Vagina (tissue), 2 donors: Measurements from ENCODE around the gene SRRM3. TPM values are rescaled to one million over a fixed set of nuclear protein-coding genes. Genes with fewer than 3 reads are reported as not detected.

Experiments
- DNase-seq, 2 donors: peaks; one replicate each; pipeline ENCODE4 v3.0.0-alpha.2; 2017; ENCODE audit errors: extremely low spot score in 2 of 2
- H3K27ac ChIP-seq: fragments of 200-600 bp; sonication (generic); one replicate; pipeline ENCODE4 v1.5.1; 2019
- H3K27me3 ChIP-seq: fragments of 200-600 bp; sonication (generic); one replicate; pipeline ENCODE4 v1.5.1; 2019
- H3K36me3 ChIP-seq, 2 donors: fragments of 200-600 bp; sonication (generic); one replicate each; pipeline ENCODE4 v1.5.1; 2017 to 2019
- H3K4me1 ChIP-seq: fragments of 200-600 bp; sonication (generic); one replicate; pipeline ENCODE4 v1.5.1; 2019
- H3K4me3 ChIP-seq, 2 donors: fragments of 200-600 bp; sonication (generic); 1 replicate in 1 of 2; 2 replicates in 1 of 2; pipeline ENCODE4 v1.5.1; 2016 to 2019
- H3K9me3 ChIP-seq: fragments of 200-600 bp; sonication (generic); one replicate; pipeline ENCODE4 v1.5.1; 2019
- CTCF ChIP-seq, 3 experiments: fragments of 450-650 bp in 2 of 3; fragments of 200-600 bp in 1 of 3; sonication (generic) in 1 of 3; IDR thresholded peaks; one replicate each; pipeline ENCODE4 v1.5.1; 2017 to 2019; ENCODE audit warnings: antibody characterized with exemption in 3 of 3, mild to moderate bottlenecking in 2 of 3, moderate library complexity in 2 of 3
- POLR2A ChIP-seq, 2 donors: fragments of 450-650 bp; IDR thresholded peaks; one replicate each; pipeline ENCODE4 v1.6.1; 2017; ENCODE audit warnings: antibody characterized with exemption in 2 of 2, mild to moderate bottlenecking in 2 of 2, moderate library complexity in 2 of 2
- POLR2AphosphoS5 ChIP-seq, 2 donors: sonication (generic); formaldehyde crosslinking; IDR thresholded peaks; one replicate each; pipeline ENCODE4 v1.9.0; 2017; ENCODE audit warnings: antibody characterized with exemption in 2 of 2, mild to moderate bottlenecking in 2 of 2, low read depth in 1 of 2; ENCODE audit not compliant: insufficient read depth in 1 of 2
- intact Hi-C: fragments of 100-400 bp; cut with DNase I; formaldehyde crosslinking; loops from one replicate; pipeline ENCODE4 v1.15.1; 2023
- total RNA-seq: library from RNA; depleted of rRNA; stranded (reverse); fragments of >200 nt; gene quantifications from one replicate; pipeline ENCODE4 v1.2.3, GENCODE V29; 2016

SRRM3 gene
- total RNA-seq, 1 donor from 2014 or later, result 9.8 TPM

DNA sequence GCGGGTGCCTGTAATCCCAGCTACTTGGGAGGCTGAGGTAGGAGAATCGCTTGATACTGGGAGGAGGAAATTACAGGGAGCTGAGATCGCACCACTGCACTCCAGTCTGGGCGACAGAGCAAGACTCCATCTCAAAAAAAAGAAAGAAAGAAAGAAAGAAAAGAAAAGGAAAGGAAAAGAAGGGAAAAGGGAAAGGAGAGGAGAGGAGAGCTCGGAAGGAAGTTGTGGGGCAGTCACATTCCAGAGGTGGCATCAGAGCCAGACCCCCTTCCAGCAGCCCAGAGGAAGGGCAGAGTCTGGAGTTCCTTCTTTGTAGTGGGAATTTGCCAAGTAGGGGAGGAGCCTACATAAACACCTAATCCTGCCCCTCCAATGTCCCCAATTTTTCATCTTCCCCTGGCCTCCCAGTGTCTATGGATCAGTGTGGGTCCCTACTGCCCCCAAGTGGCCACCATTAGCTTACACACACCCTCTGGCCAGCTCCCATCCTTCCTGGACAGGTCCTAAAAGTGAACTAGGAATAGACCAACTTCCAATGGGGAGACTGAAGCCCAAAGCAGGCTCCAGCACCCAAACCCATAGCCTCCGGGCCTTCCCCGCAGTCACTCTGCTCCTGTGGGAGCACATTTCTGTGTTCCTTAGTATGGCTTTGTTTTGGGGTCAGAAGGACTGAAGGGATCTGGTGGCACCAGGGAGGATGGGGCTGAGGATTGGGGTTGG, 61.1 kb downstream of the SRRM3 start:
- intact Hi-C loops, result no loop called here
- Histone ChIP-seq H3K27me3 (peaks cover 4% of the 10 kb centered on the region), H3K4me3 (no peak overlapping the region), H3K4me1 (peaks cover 24% of the 10 kb centered on the region), H3K27ac (no peak overlapping the region), H3K9me3 (no peaks in the 10 kb centered on the region), H3K36me3 (no peaks in the 10 kb centered on the region)
- DNase-seq, result no peak
- peak; percentile 17 to 39 (median 35) for TF ChIP-seq CTCF (IDR thresholded peaks at IDR 0.05)
- no peak for TF ChIP-seq POLR2AphosphoS5 (IDR thresholded peaks at IDR 0.05; ENCODE audit: insufficient read depth in 1 of 2, low read depth in 1 of 2)
- TF ChIP-seq POLR2A (IDR thresholded peaks at IDR 0.05), result no peak

DNA sequence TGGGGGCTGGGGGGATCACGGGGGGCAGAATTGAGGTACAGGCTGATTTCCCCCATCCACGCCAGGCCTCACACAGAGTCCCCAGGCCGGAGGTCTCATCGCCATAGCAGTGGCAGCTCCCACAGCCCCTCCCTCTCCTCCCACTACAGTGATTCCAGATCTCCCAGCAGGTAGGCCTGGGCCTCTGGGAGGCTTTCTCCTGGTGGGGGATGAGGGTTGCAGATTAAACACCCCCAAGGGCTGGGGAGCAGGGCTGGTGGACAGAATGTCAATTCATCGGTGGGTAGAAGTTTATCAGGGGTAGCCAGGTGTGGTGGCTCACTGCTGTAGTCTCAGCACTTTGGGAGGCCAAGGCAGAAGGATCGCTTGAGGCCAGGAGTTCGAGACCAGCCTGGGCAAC, 63.6 kb downstream of the SRRM3 start:
- H3K4me1 ChIP-seq, result peaks cover 20% of the 10 kb centered on the region
- intact Hi-C loops, result no loop called here
- TF ChIP-seq CTCF (IDR thresholded peaks at IDR 0.05) (no peak), POLR2A (IDR thresholded peaks at IDR 0.05) (no peak), POLR2AphosphoS5 (IDR thresholded peaks at IDR 0.05; ENCODE audit: insufficient read depth in 1 of 2, low read depth in 1 of 2) (no peak)
- DNase-seq, result no peak
- H3K9me3 ChIP-seq, result no peaks in the 10 kb centered on the region
- H3K27ac ChIP-seq, result no peak overlapping the region
- peaks cover 2% of the 10 kb centered on the region for H3K27me3 ChIP-seq
- H3K4me3 ChIP-seq, result no peak overlapping the region
- H3K36me3 ChIP-seq, result no peaks in the 10 kb centered on the region

GRCh38 chr7:76267107-76267893, 65.6 kb downstream of the SRRM3 start:
- intact Hi-C loops, result no loop called here
- Histone ChIP-seq H3K4me3 (peak overlapping the region; percentile 22), H3K27ac (no peak overlapping the region), H3K27me3 (no peaks in the 10 kb centered on the region), H3K9me3 (no peaks in the 10 kb centered on the region), H3K4me1 (peaks cover 17% of the 10 kb centered on the region), H3K36me3 (no peaks in the 10 kb centered on the region)
- TF ChIP-seq POLR2AphosphoS5 (IDR thresholded peaks at IDR 0.05; ENCODE audit: insufficient read depth in 1 of 2, low read depth in 1 of 2), result no peak
- DNase-seq, result no peak

- no peaks in the 10 kb centered on the region for H3K9me3 ChIP-seq
- H3K4me3 ChIP-seq, result peak overlapping the region in 1 of 2 donors; percentile 22
- H3K36me3 ChIP-seq, result no peaks in the 10 kb centered on the region
- no peak for TF ChIP-seq POLR2A (IDR thresholded peaks at IDR 0.05)
- peaks cover 17% of the 10 kb centered on the region for H3K4me1 ChIP-seq
- intact Hi-C loops, result no loop called here
- H3K27ac ChIP-seq, result no peak overlapping the region
- H3K27me3 ChIP-seq, result no peaks in the 10 kb centered on the region
- no peak for DNase-seq
Measured at GRCh38 chr7:76267894-76268183, 66.1 kb downstream of the SRRM3 start.

GRCh38 chr7:76268376-76268775, 66.7 kb downstream of the SRRM3 start:
- peak overlapping the region in 1 of 2 donors; percentile 22 for H3K4me3 ChIP-seq
- intact Hi-C loops, result no loop called here

More at GRCh38 chr7:76268376-76268775, 66.7 kb downstream of the SRRM3 start:
- DNase-seq, result no peak
- no peaks in the 10 kb centered on the region for H3K27me3 ChIP-seq
- no peaks in the 10 kb centered on the region for H3K36me3 ChIP-seq
- H3K9me3 ChIP-seq, result no peaks in the 10 kb centered on the region
- TF ChIP-seq POLR2A (IDR thresholded peaks at IDR 0.05) (no peak), CTCF (IDR thresholded peaks at IDR 0.05) (no peak), POLR2AphosphoS5 (IDR thresholded peaks at IDR 0.05; ENCODE audit: insufficient read depth in 1 of 2, low read depth in 1 of 2) (no peak)
- no peak overlapping the region for H3K27ac ChIP-seq
- H3K4me1 ChIP-seq, result peaks cover 17% of the 10 kb centered on the region
